GM19324 (cell line): ENCODE data around the gene DEFB129.
"Not testable (repeated sequence)": the region's sequence is repeated elsewhere in the genome, so short reads cannot be mapped to it uniquely, and the experiment has no call there.

Experiments
- ATAC-seq: cut with Tn5 transposase; IDR thresholded peaks from one replicate; pipeline ENCODE4 v1.9.1; 2021; ENCODE audit warnings: mild to moderate bottlenecking, moderate library complexity; ENCODE audit not compliant: unreplicated experiment, low FRiP score

Gene DEFB129

DNA sequence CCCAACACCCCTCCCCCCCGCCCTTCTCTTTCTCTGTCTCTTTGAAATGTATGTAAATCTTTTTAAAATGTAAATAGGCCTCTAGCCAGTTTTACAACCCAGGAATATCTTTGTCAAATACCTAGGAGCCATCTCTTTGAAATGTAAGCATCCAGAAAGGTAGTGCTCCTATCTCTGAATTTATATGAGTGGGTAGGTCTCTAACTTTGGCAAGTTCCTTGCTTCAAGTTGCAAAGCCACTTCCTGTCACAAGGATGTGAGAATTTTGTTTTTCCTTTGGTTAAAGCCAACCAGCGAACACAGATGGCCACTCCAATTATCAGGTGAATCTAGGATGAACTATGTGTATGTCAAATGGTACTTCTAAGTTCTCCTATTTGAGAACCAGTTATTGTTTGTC is 24.3 kb downstream of the DEFB129 start:
- no peak for ATAC-seq

DNA sequence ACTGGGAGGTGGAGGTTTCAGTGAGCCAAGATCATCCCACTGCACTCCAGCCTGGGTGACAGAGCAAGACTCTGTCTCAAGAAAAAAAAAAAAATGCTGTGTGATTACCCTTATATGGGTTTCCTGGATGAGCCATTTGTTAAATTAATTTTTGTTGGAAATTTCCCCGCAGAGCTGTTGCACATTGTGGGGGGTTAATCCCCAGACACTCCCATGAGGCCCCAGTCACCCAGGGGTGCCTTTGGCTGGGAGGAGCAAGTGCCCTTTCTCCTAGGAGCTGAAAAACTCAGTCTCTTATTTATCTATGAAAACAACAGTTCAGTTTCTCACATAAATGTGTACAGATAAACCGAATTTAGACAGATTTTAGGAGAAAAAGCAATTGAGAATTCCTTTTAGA is 25.7 kb downstream of the DEFB129 start:
- no peak for ATAC-seq

DNA sequence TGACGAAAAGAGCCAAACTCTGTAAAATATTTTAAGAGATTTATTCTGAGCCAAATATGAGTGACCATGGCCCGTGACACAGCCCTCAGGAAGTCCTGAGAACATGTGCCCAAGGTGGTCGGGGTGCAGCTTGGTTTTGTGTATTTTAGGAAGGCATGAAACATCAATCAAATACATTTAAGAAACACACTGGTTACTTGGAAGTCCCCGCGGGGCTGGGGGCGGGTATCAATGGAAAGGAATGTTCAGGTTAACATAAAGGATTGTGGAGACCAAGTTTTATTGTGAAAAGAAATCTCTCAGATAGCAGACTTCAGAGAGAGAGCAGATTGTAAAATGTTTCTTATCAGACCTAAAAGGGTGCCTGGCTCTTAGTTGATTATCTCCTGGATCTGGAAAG is 26.4 kb downstream of the DEFB129 start:
- not testable (repeated sequence) for ATAC-seq

DNA sequence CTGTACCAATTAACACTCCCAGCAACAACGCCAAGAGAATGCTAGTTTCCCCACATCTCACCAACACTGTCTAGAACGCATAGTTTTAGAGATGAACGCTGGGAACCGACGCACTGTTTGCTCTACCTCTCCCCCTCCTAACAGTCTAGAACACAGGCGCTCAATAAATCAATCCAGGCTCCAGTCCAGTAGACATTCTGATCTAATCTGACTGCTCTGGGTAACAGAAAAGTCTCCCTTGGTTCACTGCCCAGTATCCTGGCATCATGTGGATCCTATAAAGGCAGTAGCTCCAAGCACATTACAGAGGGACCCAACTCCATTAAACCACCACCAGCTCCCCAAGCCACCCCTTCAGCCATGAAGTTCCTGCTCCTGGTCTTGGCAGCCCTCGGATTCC is 30.4 kb downstream of the DEFB129 start, which contains the start of gene DEFB132:
DEFB132 (plus strand) TSS at position 306 of the 400 bp plus-strand sequence; CDS start at position 361, 55 bp downstream.
- ATAC-seq, result no peak

DNA sequence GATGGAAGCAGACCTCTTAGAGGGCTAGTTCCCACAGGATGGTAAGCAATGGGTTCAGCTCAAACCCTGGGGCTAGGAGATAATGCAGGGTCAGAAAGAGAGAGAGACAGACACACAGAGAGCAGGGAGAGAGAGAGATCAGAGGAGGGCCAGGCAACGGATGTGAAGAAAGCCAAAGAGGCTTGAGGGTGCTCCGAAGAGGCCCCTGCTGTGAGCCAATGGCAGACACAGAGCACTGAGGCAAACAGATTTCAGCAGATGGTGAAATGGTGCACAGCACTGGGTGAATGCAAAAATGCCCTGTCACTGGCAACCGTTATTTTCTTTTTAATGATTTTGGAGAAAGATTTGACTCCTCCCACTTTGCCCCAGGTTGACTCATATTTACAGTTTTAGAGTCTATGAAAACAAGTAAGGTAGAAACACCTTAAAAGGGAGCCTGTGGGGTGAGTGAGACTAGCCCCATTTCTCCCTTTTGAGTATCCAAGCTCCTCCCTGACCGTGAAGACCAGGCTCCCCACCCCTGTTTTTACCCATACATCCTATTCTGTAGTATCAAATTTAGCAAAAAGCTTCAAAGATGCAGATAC is 31.3 kb downstream of the DEFB129 start:
- no peak for ATAC-seq

DNA sequence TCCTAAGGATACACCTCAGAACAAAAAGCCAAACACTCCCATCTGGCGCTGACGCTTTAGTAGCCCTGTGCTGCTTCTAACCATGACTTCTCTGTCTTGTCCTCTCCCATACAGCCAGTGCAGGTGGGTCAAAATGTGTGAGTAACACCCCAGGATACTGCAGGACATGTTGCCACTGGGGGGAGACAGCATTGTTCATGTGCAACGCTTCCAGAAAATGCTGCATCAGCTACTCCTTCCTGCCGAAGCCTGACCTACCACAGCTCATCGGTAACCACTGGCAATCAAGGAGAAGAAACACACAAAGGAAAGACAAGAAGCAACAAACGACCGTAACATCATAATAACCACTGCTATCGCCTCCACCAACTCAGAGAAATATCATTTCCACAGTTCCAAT is 31.9 kb downstream of the DEFB129 start:
- no peak for ATAC-seq

DNA sequence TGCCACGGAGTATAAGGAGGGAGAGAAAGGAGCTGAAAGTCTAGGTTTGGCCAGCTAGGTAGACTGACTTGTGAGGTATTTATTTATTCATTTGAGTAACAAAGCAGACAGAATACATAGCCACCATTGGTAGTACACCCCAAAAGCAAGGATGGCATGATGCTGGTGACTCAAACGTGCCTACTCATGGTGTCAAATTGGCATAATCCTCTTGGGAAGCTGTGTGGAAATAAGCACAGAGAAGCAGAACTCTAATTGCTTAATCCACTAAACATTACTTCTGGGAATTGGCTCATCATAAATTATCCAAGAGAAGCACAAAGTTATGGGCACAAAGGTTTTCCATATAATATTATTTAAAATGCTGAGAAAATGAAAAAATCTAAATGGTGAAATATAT is 32.9 kb downstream of the DEFB129 start:
- no peak for ATAC-seq

DNA sequence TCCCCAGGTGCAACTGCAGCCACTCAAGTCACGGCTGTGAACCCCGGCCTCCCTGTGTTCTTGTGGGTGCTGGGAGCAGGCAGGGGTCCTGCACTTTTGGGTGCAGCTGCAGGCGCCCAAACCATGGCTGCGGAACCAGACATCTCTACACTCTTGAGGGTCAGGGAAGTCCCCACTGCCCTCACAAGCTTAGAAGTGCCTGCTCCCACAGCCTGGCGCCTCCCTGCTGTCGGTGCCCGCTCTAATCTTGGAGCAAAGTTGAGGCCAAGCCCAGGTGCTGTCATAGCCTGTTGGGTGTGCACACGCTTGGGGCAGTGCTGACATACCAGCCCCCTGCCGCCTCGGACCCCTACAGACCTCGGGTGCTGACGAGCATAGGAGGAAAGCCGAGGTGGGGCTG is 36.6 kb downstream of the DEFB129 start:
- no peak for ATAC-seq

DNA sequence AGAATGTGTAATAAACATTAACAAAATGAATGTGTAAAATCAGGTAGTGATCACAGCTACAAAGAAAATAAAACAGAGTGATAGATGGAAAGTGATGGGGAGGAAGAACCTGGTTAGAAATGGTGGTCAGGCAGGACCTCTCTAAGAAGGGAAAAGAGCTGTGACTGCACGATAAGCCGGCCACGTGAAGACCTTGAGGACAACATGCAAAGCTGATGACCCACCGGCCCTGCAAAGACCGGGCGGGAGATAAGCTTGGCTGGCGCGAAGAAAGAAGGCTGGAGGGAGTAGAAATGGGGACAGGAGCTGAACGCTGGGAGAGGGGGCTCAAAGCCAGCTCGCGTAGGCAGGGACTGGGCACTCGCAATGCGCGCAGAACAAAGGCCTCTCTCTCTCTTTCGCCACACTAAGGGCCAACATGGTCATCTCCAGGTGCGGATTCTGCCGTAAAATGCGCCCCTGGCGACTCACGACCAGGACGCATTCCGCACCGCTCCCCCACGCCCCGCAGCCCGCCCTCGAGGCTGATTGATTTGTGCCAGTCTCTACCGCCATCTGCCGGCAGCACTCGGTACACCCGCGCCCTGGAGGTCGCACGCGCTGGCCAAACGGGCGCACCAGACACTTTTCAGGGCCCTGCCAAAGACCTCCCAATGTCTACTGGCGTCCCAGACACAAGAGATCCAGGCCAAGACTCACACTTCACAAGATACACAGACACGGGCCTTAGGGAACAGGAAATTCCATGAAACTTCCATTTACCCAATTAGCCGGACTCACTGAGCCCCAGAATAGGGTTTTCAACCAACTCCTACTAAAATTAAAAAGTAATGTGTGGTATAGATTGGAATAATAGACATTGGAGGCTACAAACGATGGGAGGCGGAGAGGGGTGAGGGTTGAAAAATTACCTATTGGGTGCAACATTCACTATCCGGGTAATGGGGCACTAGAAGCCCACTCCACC is 39.8 kb downstream of the DEFB129 start:
- peak; percentile 65 for ATAC-seq

DNA sequence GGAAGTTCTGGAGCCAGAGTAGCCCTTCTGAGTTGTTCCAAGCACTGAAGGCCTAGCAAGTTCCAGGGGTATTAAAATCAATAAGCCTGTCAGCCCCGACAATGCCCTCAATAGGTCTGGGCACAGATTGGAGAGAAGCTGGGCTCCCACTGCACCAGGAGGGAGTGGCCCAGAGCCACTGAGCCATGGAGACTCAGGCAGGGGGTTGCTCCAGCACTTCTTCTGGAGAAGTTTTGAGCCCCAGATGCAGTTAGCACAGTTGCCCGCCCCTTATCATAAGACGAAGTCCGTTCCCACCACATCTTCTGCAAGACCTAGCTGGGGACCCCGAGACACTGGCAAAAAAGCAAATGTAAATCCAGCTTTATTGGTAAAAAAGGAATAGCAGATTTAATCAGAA is 43.5 kb downstream of the DEFB129 start:
- no peak for ATAC-seq

DNA sequence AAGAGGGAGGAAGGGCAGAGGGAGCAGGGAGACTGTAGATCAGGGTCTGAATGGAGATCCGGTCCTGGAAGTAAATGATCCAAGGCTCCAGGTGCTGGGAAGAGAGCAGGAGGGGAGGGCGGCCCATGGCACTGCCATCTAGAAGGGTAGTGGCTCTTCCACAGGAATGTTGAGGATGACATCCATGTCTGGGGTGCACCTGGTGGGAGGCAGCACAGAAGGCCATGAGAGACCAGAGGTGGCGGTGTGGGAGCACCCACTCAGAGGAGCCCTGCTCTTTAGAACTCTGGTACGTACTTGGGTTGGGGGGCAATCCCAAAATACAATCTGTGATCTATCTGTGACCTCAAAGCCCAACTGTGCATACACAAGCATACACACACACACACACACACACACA is 44.0 kb downstream of the DEFB129 start:
- ATAC-seq, result no peak

DNA sequence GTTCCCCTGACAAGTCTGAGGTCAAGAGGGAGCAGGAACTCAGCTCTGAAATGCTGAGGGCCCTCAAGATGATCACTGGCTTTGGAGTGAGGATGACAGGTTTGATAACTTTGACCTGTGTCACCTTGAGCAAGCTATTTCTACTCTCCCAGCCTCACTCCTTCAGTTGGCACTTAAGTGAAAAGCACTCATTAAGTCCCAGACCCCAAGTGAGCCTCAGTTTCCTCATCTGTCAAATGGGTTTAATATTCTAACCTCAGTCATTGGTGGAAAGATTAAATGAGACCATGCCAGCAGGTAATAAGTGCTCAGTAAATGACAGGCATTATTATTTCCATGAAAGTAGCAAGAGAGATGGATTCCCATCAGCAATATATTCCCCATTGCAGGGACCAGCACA is 44.5 kb downstream of the DEFB129 start:
- ATAC-seq, result no peak

DNA sequence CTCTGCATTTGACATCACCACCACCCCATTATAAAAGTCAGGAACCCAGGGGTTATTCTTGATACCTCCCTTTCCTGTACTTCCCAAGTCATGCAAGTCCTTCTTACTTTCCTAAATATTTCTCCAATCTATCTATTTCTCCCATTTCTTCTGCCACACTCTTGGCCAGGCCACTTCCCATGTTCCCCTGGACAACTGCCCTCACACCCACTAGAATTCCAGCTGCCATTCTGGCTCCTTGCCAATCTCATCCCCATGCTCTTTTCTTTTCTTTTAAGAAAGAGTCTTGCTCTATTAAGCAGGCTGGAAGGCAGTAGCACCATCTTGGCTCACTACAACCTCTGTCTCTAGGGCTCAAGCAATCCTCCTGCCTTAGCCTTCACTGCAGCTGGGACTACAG is 45.7 kb downstream of the DEFB129 start:
- no peak for ATAC-seq

DNA sequence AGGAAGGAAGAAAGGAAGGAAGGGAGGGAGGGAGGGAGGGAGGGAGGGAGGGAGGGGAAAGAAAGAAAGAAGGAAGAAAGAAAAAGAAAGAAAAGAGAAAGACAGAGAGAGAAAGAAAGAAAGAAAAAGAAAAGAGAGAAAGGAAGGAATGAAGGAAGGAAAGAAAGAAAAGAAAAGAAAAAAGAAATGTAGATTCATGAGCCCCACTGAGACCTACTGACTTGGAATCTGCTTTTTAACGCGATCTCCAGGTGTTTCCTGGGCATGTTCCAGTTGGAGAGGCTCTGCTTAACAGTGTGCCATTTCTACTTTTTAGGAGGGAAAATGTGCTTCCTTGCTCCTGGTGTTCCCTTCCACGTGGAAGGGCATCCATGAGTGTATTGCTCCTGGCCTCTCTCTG is 46.8 kb downstream of the DEFB129 start:
- ATAC-seq, result no peak

DNA sequence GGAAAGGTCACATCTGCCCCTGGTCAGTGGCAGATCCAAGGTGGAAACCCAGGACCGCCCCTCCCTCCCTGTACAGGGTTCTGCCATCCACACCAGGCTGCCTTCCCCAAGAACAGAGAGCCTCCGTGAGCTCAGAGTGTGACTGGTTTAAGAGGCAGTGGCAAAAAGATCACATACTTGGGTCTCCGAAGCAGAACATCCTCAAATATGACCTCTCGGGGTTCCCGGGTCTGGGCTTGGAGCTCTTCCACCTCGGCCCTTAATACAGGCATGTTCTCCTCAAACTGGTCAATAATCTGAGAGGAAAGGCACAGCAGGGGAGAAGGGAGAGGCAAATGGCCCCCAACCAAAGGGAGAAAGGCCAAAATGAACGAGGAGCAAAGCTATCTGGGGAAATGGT is 48.7 kb downstream of the DEFB129 start:
- no peak for ATAC-seq

DNA sequence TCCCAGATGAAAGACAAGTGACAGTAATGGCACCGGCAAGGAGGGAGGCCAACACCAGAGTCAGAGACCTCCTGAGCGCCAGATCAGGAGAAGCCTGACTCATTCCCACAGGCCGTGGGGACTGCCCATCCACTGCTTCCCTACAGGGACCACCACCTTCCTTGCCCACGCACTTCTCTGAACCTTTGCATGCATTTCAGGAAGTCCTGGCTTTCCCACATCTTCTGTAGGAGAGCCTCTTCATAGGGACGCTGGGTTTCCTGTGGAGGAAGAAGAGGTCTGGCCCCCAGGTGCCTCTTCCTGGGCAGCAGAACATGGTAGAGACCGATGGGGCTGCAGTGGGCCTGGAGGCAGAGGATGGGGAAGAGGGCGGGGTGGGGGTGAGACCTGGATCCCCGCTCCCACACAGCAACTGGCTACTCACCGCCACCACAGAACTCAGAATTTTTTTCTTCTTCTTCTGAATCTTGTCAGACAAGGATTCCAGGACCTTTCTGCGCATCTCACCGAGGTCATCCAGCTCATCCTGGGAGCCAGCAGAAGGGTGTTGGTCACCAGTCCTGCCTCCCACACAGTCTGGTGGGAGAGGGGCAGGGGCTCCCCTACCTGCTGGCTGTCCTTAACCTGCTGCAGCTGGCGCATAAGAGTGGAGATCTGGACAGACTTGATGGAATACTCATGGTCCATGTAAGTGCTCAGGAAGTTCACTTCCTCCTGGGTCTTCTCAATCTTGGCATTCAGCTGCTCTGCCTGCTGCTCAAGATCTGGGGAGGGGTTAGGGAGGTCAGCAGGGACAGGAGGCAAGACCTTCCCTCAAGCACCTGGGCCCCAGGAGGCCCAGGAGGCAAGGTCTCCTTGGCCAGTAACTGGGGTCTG is 49.8 kb downstream of the DEFB129 start:
- ATAC-seq, result no peak

DNA sequence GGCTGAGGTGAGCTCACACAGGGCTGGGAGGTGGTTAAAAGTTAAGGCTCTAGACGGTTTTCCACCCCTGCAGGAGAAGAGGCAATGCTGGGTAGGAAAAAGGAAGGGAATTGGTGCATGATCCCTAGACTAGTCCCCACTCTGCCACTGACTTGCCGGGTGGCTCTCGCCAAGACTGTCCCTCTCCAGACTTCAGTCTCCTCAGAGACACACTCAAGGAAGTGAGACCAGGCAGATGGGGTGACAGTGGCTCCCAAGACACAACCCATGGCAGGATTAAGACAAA is 50.4 kb downstream of the DEFB129 start:
- no peak for ATAC-seq

DNA sequence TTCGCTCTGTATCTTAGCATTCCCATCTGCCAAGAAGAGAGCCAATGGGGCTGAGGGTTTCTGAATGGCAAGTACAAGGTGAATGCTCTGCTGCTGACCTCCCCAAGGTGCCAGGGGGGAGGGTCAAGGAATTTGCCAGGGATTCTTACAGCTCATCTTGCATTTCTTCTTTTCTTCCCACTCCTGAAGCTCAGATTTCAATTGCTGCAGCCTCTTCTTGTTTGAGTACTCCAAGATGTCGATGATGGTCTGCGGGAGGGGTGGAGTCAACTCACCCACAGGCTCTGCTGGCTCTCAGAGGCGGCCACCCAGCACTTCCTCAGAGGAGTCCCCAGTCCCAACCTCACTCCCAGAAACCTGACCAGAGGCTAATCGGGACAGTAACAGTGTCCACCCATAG is 51.1 kb downstream of the DEFB129 start:
- no peak for ATAC-seq

DNA sequence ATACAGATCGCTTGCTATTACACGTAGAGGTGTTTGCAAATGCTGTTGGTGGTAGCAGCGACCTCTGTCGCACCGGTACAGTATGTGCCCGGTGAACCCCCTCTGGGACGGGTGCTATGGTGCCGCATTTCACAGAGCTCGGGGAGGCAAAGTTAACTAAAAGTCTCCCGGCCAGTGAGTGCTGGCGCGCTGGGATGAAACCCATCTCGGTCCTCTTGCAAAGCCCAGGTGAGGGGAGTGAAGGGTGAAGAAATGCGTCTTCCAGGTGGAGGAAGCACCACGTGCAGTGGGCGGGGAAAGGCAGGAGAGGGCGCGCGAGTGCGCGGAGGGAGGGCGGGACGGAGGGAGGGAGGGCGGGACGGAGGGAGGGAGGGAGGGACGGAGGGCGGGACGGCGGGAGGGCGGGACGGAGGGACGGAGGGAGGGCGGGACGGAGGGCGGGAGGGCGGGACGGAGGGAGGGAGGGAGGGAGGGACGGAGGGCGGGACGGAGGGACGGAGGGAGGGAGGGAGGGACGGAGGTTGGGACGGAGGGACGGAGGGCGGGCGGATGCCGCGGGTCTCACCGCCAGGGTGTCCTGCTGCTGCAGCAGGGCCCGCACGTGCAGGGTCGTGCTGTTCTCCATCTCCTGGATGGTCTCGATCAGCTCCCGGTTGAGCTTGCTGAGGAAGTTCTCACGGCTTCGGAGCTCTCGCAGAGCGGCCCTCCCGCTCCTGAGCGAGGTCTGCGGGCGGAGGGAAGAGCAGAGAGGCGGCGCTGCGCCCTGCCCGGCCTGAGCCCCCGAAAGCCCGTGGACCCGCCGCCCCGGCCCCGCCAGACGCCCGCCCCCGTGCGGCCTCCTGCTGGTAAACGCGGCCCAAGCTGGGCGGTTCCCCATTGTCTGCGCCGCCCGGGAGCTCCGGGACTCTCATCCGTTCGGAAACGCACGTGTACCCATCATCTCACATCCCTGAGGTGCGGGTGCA is 51.8 kb downstream of the DEFB129 start:
- no peak for ATAC-seq
